Measurements from ENCODE around the gene BSX.

DNA sequence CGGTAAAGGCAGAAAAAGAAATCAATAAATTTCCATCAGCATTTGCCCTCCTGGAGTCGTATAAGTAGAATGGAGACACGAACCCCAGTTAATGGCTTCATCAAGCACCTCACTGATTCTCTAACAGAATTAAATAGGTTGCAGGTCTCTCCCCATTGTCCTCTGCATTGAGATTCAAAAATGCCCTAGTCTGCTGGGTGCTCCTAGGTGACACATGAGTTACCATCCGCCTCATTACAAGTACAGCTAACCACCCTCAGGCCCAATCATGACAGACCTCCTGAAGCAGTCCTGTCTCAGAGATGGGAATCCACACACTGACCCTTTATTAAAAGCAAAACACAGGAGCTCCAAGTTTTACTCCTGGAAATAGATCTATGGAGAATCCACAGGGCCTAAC, 48.9 kb upstream of the BSX start:
- TF ChIP-seq FOXA1 (IDR thresholded peaks at IDR 0.05): no peak
- TF ChIP-seq SP1 (IDR thresholded peaks at IDR 0.05): no peak
- no peak for TF ChIP-seq BHLHE40 (IDR thresholded peaks at IDR 0.05; ENCODE audit: borderline replicate concordance)
